Measurements from ENCODE around the gene TMEM154.

The TMEM154 gene

GRCh38 chr4:152613351-152613750 lies 66.4 kb downstream of the TMEM154 start:
- Histone ChIP-seq H3K4me2 (no peak overlapping the region), H3K4me1 (peaks cover 0 to 15% (median 6%) of the 10 kb centered on the region in 10 experiments; a peak in 7 of 20 replicates), H3K27ac (no peak overlapping the region), H3K4me3 (no peak overlapping the region), H3K9me3 (replicated peaks in 1 of 11) (no peaks in the 10 kb centered on the region), H3K36me3 (no peaks in the 10 kb centered on the region), H4K20me1 (no peaks in the 10 kb centered on the region), H3K27me3 (no peaks in the 10 kb centered on the region), H3K9ac (no peak overlapping the region)
- no peak for TF ChIP-seq Cebpa-rat (IDR thresholded peaks at IDR 0.05)

DNA sequence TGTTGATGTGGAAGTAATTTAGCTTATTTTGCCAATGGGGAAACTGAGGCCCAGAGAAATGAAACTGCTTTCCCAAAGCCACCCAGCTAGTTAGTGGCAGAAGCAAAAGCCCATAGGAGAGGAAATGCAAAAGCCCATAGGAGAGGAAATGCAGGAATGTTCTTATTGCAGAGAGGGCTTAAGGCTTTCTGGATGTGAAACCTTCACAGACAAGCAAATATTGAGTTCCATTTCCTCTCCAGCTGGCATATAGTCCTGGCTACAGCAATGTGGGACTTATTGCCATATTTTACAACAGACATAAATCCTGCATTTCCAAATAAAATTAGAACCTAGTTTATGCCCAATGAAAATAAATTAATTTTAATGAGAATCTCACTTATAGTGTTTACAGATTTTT lies 69.7 kb downstream of the TMEM154 start:
- Histone ChIP-seq H3K27me3 (no peaks in the 10 kb centered on the region), H3K9me3 (replicated peaks in 1 of 11) (no peaks in the 10 kb centered on the region), H3K4me1 (peaks cover 0 to 15% (median 5%) of the 10 kb centered on the region in 10 experiments; a peak in 3 of 20 replicates), H3K4me2 (peak overlapping the region in 1 of 11 experiments; percentile 47; a peak in 1 of 22 replicates), H3K4me3 (no peak overlapping the region), H3K9ac (no peak overlapping the region), H3K36me3 (no peaks in the 10 kb centered on the region), H4K20me1 (no peaks in the 10 kb centered on the region; a peak in 1 of 22 replicates), H3K27ac (no peak overlapping the region)
- TF ChIP-seq Cebpa-rat (IDR thresholded peaks at IDR 0.05) = no peak

GRCh38 chr4:152609481-152609880 lies 70.3 kb downstream of the TMEM154 start:
- no peaks in the 10 kb centered on the region for H3K9me3 ChIP-seq (replicated peaks in 1 of 11)
- H4K20me1 ChIP-seq = no peaks in the 10 kb centered on the region; a peak in 1 of 22 replicates
- no peak overlapping the region for H3K27ac ChIP-seq
- H3K36me3 ChIP-seq = no peaks in the 10 kb centered on the region
- H3K4me2 ChIP-seq = no peak overlapping the region
- TF ChIP-seq Cebpa-rat (IDR thresholded peaks at IDR 0.05) = no peak
- H3K9ac ChIP-seq = no peak overlapping the region
- H3K27me3 ChIP-seq = no peaks in the 10 kb centered on the region
- H3K4me1 ChIP-seq = peaks cover 0 to 15% (median 5%) of the 10 kb centered on the region in 10 experiments; a peak in 3 of 20 replicates
- no peak overlapping the region for H3K4me3 ChIP-seq

- Histone ChIP-seq H3K9ac (no peak overlapping the region), H3K27me3 (no peaks in the 10 kb centered on the region), H3K27ac (no peak overlapping the region), H3K36me3 (no peaks in the 10 kb centered on the region), H3K4me2 (no peak overlapping the region), H4K20me1 (no peaks in the 10 kb centered on the region; a peak in 1 of 22 replicates), H3K4me1 (peaks cover 0 to 15% (median 5%) of the 10 kb centered on the region in 10 experiments; a peak in 3 of 20 replicates), H3K9me3 (replicated peaks in 1 of 11) (no peaks in the 10 kb centered on the region), H3K4me3 (no peak overlapping the region)
- TF ChIP-seq Cebpa-rat (IDR thresholded peaks at IDR 0.05) = no peak
Observed at GRCh38 chr4:152607178-152607577, 72.6 kb downstream of the TMEM154 start.

GRCh38 chr4:152606753-152607152 lies 73.0 kb downstream of the TMEM154 start:
- H3K4me1 ChIP-seq = peaks cover 0 to 15% (median 5%) of the 10 kb centered on the region in 10 experiments; a peak in 3 of 20 replicates
- H3K36me3 ChIP-seq = no peaks in the 10 kb centered on the region
- H3K4me3 ChIP-seq = no peak overlapping the region
- TF ChIP-seq Cebpa-rat (IDR thresholded peaks at IDR 0.05) = no peak
- no peak overlapping the region for H3K9ac ChIP-seq
- H3K27ac ChIP-seq = no peak overlapping the region
- no peaks in the 10 kb centered on the region for H3K27me3 ChIP-seq
- H4K20me1 ChIP-seq = no peaks in the 10 kb centered on the region; a peak in 1 of 22 replicates
- H3K9me3 ChIP-seq (replicated peaks in 1 of 11) = no peaks in the 10 kb centered on the region
- H3K4me2 ChIP-seq = no peak overlapping the region

- Histone ChIP-seq H3K36me3 (no peaks in the 10 kb centered on the region), H3K4me2 (no peak overlapping the region), H3K9ac (no peak overlapping the region), H3K4me3 (no peak overlapping the region), H3K4me1 (peaks cover 0 to 12% (median under 1%) of the 10 kb centered on the region in 10 experiments; a peak in 2 of 20 replicates), H3K9me3 (replicated peaks in 1 of 11) (no peaks in the 10 kb centered on the region), H4K20me1 (no peaks in the 10 kb centered on the region; a peak in 1 of 22 replicates), H3K27me3 (no peaks in the 10 kb centered on the region), H3K27ac (no peak overlapping the region)
- no peak for TF ChIP-seq Cebpa-rat (IDR thresholded peaks at IDR 0.05)
Observed at GRCh38 chr4:152605641-152606335, 74.0 kb downstream of the TMEM154 start.

DNA sequence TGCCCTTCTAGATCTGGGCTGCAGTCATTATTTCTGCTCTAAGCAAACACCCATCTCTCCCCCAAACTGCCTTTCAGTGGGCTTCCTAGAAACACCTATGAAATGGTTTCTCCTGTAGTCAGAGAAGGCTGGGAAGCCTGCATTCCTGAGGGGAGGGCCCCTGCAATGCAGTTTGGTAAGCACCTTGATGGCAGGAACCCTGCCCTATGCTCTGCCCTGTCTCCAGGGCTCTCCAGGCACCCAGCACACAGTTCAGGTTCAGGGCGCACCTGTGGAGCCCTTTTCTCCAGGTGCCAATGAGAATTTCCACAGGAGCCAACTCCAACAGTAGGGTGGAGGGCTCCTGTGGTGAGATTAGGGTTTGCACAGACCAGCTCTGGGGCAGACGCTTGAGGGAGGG lies 74.8 kb downstream of the TMEM154 start:
- Histone ChIP-seq H3K4me1 (peaks cover 0 to 5% (median 0%) of the 10 kb centered on the region in 10 experiments; a peak in 2 of 20 replicates), H3K9ac (no peak overlapping the region), H3K9me3 (replicated peaks in 1 of 11) (no peaks in the 10 kb centered on the region), H4K20me1 (no peaks in the 10 kb centered on the region; a peak in 1 of 22 replicates), H3K4me2 (no peak overlapping the region), H3K4me3 (no peak overlapping the region), H3K36me3 (no peaks in the 10 kb centered on the region), H3K27ac (no peak overlapping the region), H3K27me3 (no peaks in the 10 kb centered on the region)
- TF ChIP-seq Cebpa-rat (IDR thresholded peaks at IDR 0.05) = no peak

GRCh38 chr4:152601156-152601555 lies 78.6 kb downstream of the TMEM154 start:
- Histone ChIP-seq H3K36me3 (no peaks in the 10 kb centered on the region), H3K27ac (no peak overlapping the region), H3K9ac (no peak overlapping the region), H3K4me3 (no peak overlapping the region), H3K4me1 (peaks cover 0 to 4% (median under 1%) of the 10 kb centered on the region in 10 experiments; a peak in 3 of 20 replicates), H4K20me1 (no peaks in the 10 kb centered on the region), H3K27me3 (no peaks in the 10 kb centered on the region), H3K4me2 (no peak overlapping the region), H3K9me3 (replicated peaks in 1 of 11) (no peaks in the 10 kb centered on the region)
- TF ChIP-seq Cebpa-rat (IDR thresholded peaks at IDR 0.05) = no peak

- Histone ChIP-seq H3K27me3 (no peaks in the 10 kb centered on the region), H3K4me1 (peaks cover 10 to 18% (median 14%) of the 10 kb centered on the region in 10 experiments), H4K20me1 (0 out of 22 replicates have a peak, but pooled peaks cover 0 to 3% (median 0%) of the 10 kb centered on the region in 11 experiments), H3K27ac (no peak overlapping the region), H3K4me2 (no peak overlapping the region), H3K9ac (no peak overlapping the region), H3K9me3 (replicated peaks in 1 of 11) (no peaks in the 10 kb centered on the region), H3K36me3 (no peaks in the 10 kb centered on the region), H3K4me3 (no peak overlapping the region)
- no peak for TF ChIP-seq Cebpa-rat (IDR thresholded peaks at IDR 0.05)
Observed at GRCh38 chr4:152599636-152600035, 80.2 kb downstream of the TMEM154 start.

GRCh38 chr4:152599095-152599494 lies 80.7 kb downstream of the TMEM154 start:
- Histone ChIP-seq H4K20me1 (0 out of 22 replicates have a peak, but pooled peaks cover 0 to 3% (median 0%) of the 10 kb centered on the region in 11 experiments), H3K36me3 (no peaks in the 10 kb centered on the region), H3K4me3 (no peak overlapping the region), H3K9me3 (replicated peaks in 1 of 11) (no peaks in the 10 kb centered on the region), H3K4me1 (peaks cover 10 to 20% (median 14%) of the 10 kb centered on the region in 10 experiments), H3K9ac (no peak overlapping the region), H3K4me2 (no peak overlapping the region), H3K27ac (no peak overlapping the region), H3K27me3 (no peaks in the 10 kb centered on the region)
- no peak for TF ChIP-seq Cebpa-rat (IDR thresholded peaks at IDR 0.05)

Data from BLaER1 treated with 17β-estradiol and CSF1 and Interleukin-3, amounts not matched to agents 10 nM and 100 nM (cell line).